Measurements from ENCODE around the gene BRICD5.
"Not testable (repeated sequence)": the region's sequence is repeated elsewhere in the genome, so short reads cannot be mapped to it uniquely, and the experiment has no call there.

Gene BRICD5

DNA sequence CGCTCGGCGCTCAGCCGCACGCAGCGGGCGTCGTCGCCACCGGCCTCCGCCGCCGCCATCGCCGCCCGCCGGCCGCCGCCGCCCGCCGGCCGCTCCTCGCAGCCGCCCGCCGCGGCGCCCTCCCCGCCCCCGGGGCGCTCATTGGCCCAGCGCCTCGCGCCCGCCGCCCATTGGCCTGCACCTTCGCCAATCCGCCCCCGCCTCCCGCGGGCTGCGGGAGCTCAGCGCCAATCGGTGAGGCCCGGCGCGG lies 4.0 kb upstream of the BRICD5 start, which contains the start of gene PGP:
TSS of gene PGP (minus strand) at position 122 of the 250 bp plus-strand sequence. CDS start at position 59, 63 bp downstream.
- DNase-seq, result no peak

DNA sequence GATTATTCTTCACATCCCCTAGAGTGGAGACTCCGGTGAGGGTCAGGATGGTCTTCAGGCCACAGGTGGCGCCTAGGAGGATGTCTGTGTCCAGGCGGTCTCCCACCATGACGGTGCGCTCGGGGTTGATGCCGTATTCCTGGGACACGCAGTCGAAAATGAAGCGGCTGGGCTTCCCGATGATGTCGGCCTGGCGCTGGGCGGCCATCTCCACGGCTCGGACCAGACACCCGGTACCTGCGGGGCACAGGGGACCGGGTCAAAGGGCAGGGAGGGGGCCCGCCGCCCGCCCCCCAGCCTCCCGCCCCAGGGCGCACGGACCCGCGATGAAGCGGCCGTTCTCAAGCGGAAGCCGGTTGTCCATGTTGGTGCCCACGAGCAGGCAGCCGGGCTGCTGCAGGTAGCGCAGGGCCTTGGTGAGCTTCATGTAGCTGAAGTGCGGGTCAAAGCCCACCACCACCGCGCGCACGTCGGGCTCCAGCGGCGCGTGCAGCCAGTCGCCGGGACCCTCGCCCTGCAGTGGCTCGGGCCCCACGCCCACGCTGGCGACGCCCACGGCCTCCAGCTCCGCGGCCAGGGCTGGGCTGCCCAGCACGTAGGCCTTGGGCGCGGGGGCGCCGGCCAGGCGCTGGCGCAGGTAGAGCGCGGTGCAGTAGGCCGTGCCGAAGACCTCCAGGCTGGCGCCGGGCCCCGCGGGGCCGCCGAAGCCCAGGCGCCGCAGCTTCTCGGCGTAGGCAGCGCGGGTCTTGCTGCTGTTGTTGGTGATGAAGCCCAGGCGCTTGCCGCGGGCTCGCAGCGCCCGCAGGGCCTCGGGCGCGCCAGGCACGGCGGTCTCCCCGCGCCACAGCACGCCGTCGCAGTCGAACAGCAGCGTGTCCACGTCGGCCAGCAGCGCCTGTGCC lies 3.4 kb upstream of the BRICD5 start:
- no peak for DNase-seq

DNA sequence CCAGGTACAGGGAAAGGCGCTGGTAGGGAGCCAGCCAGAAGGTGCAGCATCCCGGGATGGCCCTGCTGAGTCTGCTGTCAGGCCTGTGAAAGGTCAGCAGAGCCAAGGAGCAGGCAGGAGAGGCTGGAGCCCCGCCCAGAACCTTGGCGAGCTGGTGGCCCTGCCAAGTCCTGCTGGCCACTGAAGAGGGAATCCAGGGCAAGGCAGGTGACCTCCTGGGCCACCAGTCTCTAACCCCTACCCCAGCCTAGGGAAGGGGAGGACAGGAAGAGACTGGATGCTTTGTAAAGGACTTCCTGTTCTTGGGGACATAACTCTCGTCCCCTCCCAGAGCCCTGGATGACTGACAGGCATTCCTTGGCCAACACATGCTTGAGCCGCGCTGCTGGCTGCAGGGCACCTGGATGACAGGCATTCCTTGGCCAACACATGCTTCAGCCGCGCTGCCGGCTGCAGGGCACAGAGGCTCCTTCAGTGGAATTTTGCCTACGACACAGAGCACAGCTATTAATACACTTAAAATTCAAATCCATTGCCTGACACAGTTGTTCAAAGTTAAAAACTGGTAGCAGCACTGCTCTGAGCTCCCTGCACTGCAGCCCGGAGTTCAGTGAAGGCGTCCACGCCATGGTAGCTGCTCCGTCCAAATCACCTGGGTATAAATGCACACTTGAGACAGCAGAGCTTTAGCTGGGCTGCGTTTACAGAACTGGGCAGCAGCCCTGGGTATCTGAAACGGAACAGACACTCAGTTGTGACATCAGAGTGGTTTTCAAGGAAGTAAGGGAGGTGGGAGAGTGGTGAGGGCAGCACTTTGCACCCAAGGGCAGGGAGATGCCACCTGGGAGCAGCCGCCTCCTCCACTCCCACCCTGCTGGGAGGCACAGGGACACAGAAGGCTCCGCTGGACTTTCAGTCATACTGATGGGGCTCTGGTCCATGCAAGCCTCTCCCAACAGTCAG lies 2.0 kb upstream of the BRICD5 start:
- DNase-seq, result peak; percentile 86

DNA sequence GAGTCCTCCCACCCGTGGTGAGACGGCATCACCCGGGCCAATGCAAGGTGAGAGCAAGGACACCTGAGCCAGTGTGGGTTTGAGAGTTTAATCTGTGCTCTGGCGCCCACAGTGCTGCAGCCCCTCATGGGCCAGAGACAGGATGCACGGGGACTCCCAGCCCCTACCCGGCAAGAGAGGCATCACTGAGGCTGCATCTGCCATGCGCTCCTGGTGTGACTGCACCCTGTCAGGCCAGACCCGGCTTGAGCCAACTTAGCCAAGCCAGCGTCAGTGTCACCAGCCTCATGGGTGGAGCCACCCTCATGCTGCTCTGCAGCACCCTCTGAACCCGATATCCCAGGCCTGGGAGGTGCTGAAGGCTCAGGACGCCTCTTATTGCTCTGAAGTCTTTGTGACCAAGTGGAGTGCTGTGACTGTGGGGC lies 1.3 kb upstream of the BRICD5 start:
- DNase-seq, result no peak

DNA sequence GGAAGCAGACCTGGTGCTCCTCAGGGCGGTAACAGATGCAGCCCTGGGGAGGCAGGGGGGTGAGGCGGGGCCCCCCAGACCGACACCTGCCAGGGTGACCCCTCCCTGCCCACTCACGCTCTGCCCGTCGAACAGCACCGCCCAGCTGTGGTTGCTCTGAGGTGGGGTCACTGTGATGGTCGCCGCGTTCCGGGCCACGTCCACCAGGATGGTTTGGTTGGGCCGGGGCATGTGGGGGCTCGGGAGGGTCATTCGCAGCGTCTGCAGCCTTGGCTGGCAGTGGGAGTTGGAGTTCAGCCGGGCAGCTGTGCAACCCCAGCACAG lies 692 bp downstream of the BRICD5 start:
- no peak for DNase-seq

DNA sequence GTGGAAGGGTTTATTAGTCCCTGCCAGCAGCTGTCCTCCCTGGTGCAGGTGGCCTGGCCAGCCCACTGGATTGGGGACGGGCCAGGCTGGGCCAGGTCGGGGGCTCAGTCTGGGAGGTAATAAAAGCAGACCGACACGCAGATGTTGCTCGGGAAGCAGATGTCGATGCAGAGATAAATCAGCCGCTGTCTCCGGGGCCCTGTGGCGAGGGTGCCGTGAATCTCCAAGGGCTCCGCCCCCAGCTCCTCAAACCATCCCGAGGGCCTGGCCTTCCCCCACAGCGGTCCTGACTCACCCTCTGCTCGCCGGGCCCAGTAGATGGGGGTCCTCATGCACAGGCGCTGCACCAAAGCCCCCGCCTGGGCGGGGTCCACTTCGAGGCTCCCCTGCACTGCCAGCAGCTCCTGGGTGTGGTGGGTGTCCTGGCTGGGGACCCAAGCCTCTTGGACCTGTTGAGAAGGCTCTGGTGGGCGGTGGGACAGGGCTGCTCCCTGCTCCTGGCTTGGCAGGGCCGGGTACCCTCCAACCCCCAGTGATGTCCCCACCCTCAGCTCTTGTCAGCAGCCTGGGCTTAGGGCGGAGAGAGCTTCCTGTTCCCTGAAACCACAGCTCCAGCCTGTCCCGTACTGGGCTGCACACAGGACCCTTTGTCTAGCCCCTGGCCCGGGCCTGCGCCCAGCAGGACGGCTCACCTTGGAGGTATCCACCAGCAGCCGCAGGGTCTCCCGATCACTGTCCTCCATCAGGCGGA lies 1.2 kb downstream of the BRICD5 start:
- no peak for DNase-seq

DNA sequence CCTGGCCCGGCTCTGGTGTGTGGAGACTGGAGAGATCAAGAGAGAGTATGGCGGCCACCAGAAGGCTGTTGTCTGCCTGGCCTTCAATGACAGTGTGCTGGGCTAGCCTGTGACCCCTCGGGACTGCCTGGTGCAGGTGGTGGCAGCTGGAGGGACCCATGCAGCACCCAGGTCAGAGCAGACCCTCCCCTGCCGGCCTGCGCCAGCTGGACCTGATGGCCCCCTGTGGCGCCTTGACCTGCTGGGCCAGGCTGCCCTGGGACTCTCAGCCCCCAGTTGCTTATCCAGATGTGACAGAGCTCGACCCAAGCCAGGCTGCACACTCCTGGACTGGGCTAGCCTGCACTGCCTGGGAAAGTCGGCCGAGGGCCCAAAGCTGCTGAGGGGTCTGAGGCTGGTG lies 1.9 kb downstream of the BRICD5 start:
- no peak for DNase-seq

DNA sequence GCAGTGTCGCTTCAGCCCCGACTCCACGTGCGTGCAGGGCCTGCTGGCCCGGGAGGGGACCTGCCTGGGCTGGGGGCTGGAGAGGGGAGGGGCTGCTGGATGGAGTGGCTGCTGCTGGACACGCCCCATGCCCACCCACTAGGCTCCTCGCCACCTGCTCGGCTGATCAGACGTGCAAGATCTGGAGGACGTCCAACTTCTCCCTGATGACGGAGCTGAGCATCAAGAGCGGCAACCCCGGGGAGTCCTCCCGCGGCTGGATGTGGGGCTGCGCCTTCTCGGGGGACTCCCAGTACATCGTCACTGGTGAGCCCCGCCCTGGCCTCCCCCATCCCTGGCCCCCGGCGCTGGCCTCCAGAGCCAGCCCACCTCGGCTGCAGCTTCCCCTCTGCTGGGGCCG lies 2.4 kb downstream of the BRICD5 start:
- DNase-seq, result no peak

DNA sequence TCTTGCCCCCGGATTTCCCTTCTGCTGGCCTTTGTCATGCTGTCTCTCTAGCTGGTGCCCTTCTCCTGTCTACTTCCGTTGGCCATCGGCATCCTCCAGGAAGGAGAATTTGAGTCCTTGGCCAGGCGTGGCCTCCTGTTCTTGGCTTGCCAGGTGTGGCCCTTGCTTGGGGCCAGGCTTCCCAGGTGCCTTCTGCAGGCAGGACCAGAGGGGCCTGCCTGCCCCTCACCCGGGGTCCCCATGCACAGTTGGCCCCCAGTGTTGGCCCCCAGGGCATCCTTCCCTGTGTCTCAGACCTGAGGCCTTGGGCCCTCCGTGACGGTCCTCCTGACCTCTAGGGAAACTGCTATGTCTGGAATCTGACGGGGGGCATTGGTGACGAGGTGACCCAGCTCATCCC lies 2.8 kb downstream of the BRICD5 start:
- DNase-seq, result no peak

DNA sequence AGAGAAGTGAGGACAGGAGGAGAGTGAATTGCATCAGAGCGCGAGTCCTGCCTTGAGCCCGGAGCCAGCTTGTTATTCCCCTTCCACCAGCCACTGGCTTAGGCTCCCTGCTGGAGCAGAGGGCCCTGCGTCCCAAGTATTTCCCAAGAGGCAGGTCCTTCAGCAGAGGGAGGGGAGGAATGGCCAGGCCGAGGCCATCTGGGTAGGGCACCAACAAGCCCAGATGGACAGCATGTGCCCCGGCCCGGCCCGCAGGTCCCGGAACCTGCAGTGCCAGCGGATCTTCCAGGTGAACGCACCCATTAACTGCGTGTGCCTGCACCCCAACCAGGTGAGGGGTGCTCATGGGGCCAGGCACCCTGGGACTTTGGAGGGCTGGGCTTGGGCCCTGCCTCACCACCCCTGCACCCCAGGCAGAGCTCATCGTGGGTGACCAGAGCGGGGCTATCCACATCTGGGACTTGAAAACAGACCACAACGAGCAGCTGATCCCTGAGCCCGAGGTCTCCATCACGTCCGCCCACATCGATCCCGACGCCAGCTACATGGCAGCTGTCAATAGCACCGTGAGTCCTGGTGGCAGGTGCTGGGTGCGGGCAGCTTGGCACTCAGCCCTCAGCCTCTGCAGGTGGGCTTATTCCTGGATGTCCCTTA lies 3.8 kb downstream of the BRICD5 start:
- DNase-seq, result no peak

DNA sequence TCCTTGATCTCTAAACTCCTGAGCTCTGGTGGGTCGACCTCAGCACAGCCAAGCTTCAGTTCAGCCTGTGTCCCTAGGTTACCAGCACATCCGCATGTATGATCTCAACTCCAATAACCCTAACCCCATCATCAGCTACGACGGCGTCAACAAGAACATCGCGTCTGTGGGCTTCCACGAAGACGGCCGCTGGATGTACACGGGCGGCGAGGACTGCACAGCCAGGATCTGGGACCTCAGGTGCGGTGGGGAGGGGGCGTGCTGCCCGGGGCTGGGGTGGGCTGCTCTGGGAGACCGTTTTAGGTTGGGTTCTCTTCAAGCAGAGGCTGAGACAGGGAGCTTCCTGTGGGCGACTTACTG lies 4.3 kb downstream of the BRICD5 start:
- DNase-seq, result no peak

DNA sequence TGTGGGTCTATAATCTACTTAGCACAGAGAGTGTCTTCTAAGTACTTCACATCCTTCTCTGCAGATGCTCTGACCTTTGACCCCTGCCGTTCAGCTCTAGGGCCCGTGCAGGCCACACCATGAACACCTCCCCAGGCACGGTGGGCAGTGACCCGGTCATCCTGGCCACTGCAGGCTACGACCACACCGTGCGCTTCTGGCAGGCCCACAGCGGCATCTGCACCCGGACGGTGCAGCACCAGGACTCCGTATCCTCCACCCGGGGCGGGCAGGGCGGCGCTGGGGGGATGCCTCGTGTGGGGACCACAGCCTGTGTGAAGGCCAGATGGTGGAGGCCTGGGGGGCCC lies 4.7 kb downstream of the BRICD5 start:
- no peak for DNase-seq

DNA sequence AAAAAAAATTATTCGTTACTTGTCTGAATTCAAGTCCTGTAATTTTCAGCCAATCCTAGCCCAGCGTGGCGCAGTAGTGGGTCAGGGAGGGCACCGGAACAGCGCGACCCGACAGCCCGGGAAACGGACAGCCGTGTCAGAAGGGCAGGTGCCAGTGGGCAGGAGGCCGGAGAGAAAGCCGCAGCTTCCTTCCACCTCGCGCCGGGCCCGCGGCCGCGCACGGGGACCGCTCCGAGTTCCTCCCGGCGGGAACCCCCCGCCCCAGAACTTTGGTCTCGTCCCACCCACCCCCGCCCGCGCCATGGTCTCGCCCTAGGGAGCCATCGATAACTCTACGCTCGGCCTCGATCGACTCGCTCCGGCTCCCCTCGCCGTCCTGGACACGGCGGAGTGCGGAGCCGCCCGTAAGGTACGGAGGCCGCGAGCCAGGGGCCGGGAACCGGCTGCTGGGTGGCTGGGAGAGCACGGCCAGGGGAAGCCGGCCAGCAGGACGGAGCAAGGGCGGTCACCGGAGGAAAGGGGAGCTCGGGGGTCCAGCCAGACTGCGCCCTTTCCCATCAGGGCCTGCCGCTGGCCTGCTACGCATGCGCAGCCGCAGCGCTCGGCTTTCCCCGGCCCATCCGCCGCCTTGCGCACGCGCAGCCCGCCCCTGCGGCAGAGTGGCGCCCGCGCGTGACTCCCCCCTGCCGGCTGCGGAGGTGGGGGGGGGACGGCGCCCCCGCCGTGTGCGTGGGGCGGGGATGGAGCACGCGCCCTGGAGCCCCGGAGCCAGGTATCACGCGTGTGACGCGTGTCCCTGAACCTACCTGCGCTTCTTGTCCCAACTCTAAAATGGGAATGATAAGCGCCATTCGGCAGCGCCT lies 5.3 kb downstream of the BRICD5 start, which contains the start of gene MLST8:
TSS of gene MLST8 (plus strand) at position 351 of the 863 bp plus-strand sequence. CDS start 632 bp downstream, outside the sequence.
- peak; percentile 96 for DNase-seq

DNA sequence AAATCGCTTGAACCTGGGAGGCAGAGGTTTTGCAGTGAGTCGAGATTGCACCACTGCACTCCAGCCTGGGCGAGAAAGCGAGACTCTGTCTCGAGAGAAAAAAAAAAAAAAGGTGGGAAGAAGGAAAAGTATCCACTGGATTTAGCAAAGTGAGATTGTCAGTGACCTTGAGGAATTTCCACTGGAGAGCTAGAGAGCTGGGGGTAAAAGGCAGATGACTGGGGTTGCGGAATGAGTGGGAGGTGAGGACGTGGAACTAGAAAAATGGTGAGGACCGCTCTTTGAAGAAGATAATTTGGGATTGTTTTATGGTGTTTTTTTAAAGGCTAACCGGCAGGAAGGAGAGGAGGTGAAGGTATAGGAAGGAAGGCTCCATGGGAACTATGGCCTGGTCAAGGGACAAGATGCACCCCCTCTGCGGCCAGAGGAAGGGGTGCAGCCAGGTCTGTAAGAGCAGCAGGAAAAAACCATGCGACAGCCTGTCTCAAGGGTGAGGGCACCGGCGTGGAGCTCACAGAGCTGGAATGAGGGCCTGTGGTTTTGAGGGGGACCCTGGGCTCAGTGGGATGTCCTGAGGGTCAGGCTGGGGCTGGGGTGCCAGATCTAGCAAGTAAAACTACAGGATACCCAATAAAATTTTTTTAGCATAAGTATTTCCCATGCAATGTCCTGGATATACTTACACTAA lies 6.1 kb downstream of the BRICD5 start:
- no peak for DNase-seq

DNA sequence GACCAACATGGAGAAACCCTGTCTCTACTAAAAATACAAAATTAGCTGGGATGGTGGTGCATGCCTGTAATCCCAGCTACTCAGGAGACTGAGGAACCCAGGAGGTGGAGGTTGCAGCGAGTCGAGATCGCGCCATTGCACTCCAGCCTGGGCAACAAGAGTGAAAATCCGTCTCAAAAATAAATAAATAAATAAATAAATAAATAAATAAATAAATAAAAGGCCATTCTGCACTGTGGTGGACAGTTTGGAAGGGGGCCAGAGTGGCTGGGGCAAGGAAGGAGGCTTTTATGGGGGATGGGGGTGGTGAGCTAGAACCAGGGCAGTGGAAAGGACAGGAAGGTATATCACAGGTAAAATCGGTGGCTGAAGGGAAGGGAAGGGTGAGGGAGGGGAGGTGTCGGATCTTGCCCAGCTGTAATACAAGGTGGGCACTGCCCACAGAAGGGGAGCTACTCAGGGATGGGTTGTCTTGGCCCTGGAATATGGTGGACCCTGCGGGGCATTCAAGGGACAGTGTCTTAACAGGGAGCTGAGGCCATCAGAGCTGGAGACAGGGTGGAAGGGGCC lies 7.5 kb downstream of the BRICD5 start:
- DNase-seq, result not testable (repeated sequence)

DNA sequence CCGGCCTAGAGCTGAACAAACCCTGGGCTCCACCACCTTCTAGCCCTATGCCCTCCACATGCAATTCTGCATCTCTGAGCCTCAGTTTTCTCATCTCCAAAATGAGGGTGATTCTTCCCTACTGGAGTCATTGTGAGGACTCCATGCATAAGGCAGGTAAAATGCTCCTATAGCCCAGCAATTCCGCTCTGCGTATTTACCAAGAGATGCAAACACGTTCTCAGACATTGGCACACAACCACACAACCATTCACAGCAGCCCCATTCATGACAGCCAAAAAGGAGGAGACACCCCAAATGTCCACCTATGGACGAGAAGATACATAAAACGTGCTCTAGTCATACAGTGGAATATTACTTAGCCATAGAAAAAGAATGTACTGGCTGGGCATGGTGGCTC lies 10.3 kb downstream of the BRICD5 start:
- DNase-seq, result no peak

DNA sequence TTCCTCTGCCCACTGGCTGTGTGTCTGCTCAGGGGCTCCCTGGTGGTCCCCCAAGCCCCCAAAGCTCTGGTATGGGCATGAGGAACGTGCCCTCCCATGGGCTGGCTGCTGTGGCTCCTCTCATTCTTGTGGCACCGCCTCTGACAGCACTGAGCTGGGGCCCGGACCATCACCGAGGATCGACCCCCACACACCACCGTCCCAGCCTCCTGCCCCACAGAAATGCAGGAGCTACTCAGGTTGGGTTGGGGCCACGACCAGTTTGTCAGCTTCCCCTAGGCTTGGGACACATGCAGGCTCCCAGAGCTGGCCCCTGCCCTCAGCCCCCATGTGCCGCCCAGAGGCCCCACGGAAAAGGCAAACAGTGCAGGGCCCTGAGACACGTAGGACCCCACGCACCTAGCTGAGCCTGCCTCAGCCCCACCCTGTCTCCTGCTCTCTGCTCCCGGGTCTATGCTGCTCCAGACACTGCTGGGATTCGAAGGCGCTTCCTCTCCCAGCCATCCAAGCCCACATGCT lies 11.0 kb downstream of the BRICD5 start:
- no peak for DNase-seq

DNA sequence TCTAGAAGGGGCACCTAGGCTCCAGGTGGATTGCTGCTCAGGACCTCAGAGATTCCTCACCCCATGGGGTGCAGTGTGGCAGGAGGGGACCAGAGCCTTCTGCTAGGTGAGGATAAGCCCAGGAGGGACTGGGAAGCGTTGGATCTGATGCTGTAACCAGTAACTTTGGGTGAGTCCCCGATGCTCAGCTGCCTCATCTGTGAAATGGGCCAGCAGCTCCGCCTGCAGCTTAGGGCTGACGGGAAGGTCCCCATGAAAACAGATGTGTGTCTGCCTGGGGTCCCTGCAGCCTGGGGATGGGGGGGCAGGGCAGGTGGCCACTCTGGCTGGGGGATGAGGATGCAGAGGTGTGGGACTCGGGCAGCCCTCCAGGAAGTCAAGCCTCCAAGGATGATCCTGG lies 11.6 kb downstream of the BRICD5 start:
- no peak for DNase-seq

DNA sequence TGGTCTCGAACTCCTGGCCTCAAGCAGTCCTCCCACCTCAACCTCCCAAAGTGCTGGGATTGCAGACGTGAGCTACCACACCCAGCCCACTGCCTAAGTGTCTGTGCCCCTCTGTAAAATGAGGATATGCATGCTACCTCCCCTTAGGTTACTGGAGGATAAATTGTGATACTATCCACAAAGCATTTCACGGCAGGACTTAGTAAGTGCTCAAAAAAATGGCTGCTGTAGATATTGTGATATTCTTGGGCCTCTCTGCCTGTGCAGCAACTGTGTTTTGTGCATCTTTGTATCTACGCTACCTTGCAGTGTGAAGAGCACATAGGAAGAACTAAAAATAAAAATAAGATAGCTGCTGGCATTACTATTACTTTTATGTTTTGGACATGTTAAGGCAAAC lies 12.4 kb downstream of the BRICD5 start:
- no peak for DNase-seq

DNA sequence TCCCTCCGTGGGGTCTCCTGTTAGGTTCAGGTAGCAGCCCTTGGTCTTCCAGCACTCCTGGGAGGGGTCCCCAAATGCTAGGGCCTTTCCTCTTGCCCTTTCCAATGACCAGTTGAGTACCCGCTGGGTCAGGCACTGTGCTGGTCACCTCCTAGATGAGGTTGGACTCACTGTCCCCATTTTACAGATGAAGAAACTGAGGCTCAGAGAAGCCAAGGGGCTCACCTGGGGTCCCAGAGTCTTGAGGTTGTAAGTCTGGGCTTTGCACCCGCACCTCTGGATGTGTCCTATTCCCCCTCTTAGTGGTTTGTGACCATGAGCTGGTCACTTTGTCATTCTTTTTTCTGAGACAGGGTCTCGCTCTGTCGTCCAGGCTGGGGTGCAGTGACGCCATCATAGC lies 12.9 kb downstream of the BRICD5 start:
- DNase-seq, result no peak

Measured in 8988T (cell line).